Vagina (tissue), 2 donors: ENCODE data around the gene AFF3. TPM values are rescaled to one million over a fixed set of nuclear protein-coding genes. Genes with fewer than 3 reads are reported as not detected.

Source experiments
- DNase-seq, 2 donors: peaks; one replicate each; pipeline ENCODE4 v3.0.0-alpha.2; 2017; ENCODE audit errors: extremely low spot score in 2 of 2
- H3K27ac ChIP-seq: fragments of 200-600 bp; sonication (generic); one replicate; pipeline ENCODE4 v1.5.1; 2019
- H3K27me3 ChIP-seq: fragments of 200-600 bp; sonication (generic); one replicate; pipeline ENCODE4 v1.5.1; 2019
- H3K36me3 ChIP-seq, 2 donors: fragments of 200-600 bp; sonication (generic); one replicate each; pipeline ENCODE4 v1.5.1; 2017 to 2019
- H3K4me1 ChIP-seq: fragments of 200-600 bp; sonication (generic); one replicate; pipeline ENCODE4 v1.5.1; 2019
- H3K4me3 ChIP-seq, 2 donors: fragments of 200-600 bp; sonication (generic); 1 replicate in 1 of 2; 2 replicates in 1 of 2; pipeline ENCODE4 v1.5.1; 2016 to 2019
- H3K9me3 ChIP-seq: fragments of 200-600 bp; sonication (generic); one replicate; pipeline ENCODE4 v1.5.1; 2019
- POLR2A ChIP-seq, 2 donors: fragments of 450-650 bp; IDR thresholded peaks; one replicate each; pipeline ENCODE4 v1.6.1; 2017; ENCODE audit warnings: antibody characterized with exemption in 2 of 2, mild to moderate bottlenecking in 2 of 2, moderate library complexity in 2 of 2
- POLR2AphosphoS5 ChIP-seq, 2 donors: sonication (generic); formaldehyde crosslinking; IDR thresholded peaks; one replicate each; pipeline ENCODE4 v1.9.0; 2017; ENCODE audit warnings: antibody characterized with exemption in 2 of 2, mild to moderate bottlenecking in 2 of 2, low read depth in 1 of 2; ENCODE audit not compliant: insufficient read depth in 1 of 2
- intact Hi-C: fragments of 100-400 bp; cut with DNase I; formaldehyde crosslinking; loops from one replicate; pipeline ENCODE4 v1.15.1; 2023
- total RNA-seq: library from RNA; depleted of rRNA; stranded (reverse); fragments of >200 nt; gene quantifications from one replicate; pipeline ENCODE4 v1.2.3, GENCODE V29; 2016
- TF ChIP-seq, protein P1 (sequence below), 3 experiments: fragments of 450-650 bp in 2 of 3; fragments of 200-600 bp in 1 of 3; sonication (generic) in 1 of 3; IDR thresholded peaks; one replicate each; pipeline ENCODE4 v1.5.1; 2017 to 2019; ENCODE audit warnings: antibody characterized with exemption in 3 of 3, mild to moderate bottlenecking in 2 of 3, moderate library complexity in 2 of 3

The AFF3 gene
- total RNA-seq, 1 donor from 2014 or later = 7.6 TPM

DNA sequence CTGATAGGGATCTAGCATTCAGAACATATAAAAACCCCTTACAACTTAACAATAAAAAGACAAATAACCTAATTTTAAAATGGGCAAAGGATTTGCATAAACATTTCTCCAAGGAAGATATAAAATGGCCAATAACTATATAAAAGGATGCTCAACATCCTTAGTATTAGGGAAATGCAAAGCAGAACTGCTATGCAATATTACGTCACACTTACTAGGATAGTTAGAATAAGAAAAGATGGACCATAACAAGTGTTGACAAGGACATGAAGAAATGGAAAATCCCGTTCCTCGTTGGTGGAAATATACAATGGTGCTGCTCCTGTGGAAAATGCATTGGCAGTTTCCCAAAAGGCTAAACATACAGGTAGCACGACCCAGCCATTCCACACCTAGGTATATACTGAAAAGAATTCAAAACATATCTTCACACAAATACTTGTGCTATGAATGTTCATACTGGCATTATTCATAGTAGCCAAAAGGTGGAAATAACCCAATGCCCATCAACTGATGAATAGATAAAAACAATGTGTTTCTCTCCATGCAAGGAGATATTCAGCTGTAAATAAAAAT, 604.4 kb downstream of the AFF3 start:
- H3K36me3 ChIP-seq = no peaks in the 10 kb centered on the region

DNA sequence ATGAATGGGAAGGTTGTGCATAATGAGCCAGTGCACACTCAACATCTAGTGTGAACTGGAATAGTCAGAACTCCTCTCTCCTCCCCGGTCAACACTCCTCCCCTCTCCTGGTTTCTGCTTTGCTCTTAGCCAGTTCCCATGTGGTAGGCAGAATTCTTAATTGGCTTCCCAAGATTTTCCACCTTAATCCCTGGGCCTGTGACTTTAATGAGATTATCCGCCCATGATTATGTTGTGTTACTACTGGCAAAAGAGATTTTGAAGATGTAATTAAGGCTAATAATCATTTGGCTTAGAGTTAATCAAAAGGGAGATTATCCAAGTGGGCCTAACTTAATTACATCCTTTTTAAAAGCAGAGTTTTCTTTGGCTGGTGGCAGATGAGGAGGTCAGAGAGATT, 618.3 kb downstream of the AFF3 start:
- Histone ChIP-seq H3K36me3 (no peaks in the 10 kb centered on the region), H3K9me3 (no peaks in the 10 kb centered on the region), H3K4me1 (no peaks in the 10 kb centered on the region), H3K27me3 (no peaks in the 10 kb centered on the region), H3K27ac (no peak overlapping the region), H3K4me3 (no peak overlapping the region)
- no peak for DNase-seq
- TF ChIP-seq POLR2AphosphoS5 (IDR thresholded peaks at IDR 0.05; ENCODE audit: insufficient read depth in 1 of 2, low read depth in 1 of 2) = no peak
- TF ChIP-seq POLR2A (IDR thresholded peaks at IDR 0.05) = no peak
- TF ChIP-seq, protein P1, sequence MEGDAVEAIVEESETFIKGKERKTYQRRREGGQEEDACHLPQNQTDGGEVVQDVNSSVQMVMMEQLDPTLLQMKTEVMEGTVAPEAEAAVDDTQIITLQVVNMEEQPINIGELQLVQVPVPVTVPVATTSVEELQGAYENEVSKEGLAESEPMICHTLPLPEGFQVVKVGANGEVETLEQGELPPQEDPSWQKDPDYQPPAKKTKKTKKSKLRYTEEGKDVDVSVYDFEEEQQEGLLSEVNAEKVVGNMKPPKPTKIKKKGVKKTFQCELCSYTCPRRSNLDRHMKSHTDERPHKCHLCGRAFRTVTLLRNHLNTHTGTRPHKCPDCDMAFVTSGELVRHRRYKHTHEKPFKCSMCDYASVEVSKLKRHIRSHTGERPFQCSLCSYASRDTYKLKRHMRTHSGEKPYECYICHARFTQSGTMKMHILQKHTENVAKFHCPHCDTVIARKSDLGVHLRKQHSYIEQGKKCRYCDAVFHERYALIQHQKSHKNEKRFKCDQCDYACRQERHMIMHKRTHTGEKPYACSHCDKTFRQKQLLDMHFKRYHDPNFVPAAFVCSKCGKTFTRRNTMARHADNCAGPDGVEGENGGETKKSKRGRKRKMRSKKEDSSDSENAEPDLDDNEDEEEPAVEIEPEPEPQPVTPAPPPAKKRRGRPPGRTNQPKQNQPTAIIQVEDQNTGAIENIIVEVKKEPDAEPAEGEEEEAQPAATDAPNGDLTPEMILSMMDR (IDR thresholded peaks at IDR 0.05) = no peak
- intact Hi-C loops = no loop called here

More for the DNA sequence above, 604.4 kb downstream of the AFF3 start:
- H3K4me3 ChIP-seq = no peak overlapping the region
- TF ChIP-seq, protein P1 (IDR thresholded peaks at IDR 0.05) = no peak
- TF ChIP-seq POLR2AphosphoS5 (IDR thresholded peaks at IDR 0.05; ENCODE audit: insufficient read depth in 1 of 2, low read depth in 1 of 2) (no peak), POLR2A (IDR thresholded peaks at IDR 0.05) (no peak)
- no peak overlapping the region for H3K27ac ChIP-seq
- no peaks in the 10 kb centered on the region for H3K27me3 ChIP-seq
- no peak for DNase-seq
- intact Hi-C loops = no loop called here
- H3K4me1 ChIP-seq = no peaks in the 10 kb centered on the region
- no peaks in the 10 kb centered on the region for H3K9me3 ChIP-seq

DNA sequence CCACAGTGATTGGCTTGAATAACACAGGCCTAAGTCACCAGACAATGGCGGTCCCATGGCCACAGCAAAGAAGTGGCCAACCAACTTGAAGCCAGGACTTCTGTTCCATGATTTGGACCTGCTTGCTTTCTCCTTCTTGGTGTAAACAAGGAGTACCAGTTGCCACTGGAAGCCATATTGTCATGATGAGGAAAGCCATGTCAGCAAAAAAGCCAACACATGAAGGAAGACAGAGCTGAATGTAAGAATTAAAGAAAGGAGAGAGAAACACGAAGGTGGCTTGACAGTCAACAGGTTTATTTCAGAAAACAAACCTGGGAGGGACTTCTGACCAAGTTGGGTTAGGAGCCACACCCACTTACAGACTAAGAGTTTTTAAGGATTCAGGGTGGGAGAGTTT, 620.2 kb downstream of the AFF3 start:
- Histone ChIP-seq H3K27ac (no peak overlapping the region), H3K4me1 (no peaks in the 10 kb centered on the region), H3K9me3 (no peaks in the 10 kb centered on the region), H3K4me3 (no peak overlapping the region), H3K27me3 (no peaks in the 10 kb centered on the region), H3K36me3 (no peaks in the 10 kb centered on the region)
- intact Hi-C loops = no loop called here
- TF ChIP-seq, protein P1 (IDR thresholded peaks at IDR 0.05) = no peak
- TF ChIP-seq POLR2A (IDR thresholded peaks at IDR 0.05) = no peak
- no peak for TF ChIP-seq POLR2AphosphoS5 (IDR thresholded peaks at IDR 0.05; ENCODE audit: insufficient read depth in 1 of 2, low read depth in 1 of 2)
- DNase-seq = no peak

GRCh38 chr2:99520813-99521212, 621.6 kb downstream of the AFF3 start:
- no peak overlapping the region for H3K27ac ChIP-seq
- no peaks in the 10 kb centered on the region for H3K27me3 ChIP-seq
- no peaks in the 10 kb centered on the region for H3K9me3 ChIP-seq
- intact Hi-C loops = no loop called here
- no peaks in the 10 kb centered on the region for H3K36me3 ChIP-seq
- H3K4me1 ChIP-seq = no peaks in the 10 kb centered on the region
- no peak overlapping the region for H3K4me3 ChIP-seq
- TF ChIP-seq POLR2A (IDR thresholded peaks at IDR 0.05) (no peak), POLR2AphosphoS5 (IDR thresholded peaks at IDR 0.05; ENCODE audit: insufficient read depth in 1 of 2, low read depth in 1 of 2) (no peak)
- TF ChIP-seq, protein P1 (IDR thresholded peaks at IDR 0.05) = no peak
- no peak for DNase-seq

DNA sequence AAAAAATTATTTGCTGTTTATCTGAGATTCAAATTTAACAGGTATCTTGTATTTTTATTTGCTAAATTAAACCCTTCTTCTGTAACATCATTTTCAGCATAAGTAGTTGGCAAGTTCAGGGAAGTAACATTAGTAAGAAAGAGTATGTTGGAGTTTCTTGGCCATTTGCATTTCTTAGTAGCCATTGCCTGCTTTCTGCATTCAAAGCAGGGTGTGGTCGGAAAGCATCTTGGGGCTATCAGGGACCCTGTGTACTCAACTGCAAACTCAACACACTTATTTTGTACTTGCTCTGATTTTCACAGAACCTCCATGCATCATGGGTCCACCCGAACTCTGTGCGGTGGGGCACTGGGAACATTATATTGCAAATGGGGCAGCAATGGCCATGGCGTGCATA, 622.2 kb downstream of the AFF3 start:
- intact Hi-C loops = no loop called here
- TF ChIP-seq POLR2AphosphoS5 (IDR thresholded peaks at IDR 0.05; ENCODE audit: insufficient read depth in 1 of 2, low read depth in 1 of 2) = no peak
- TF ChIP-seq, protein P1 (IDR thresholded peaks at IDR 0.05) = no peak
- H3K4me3 ChIP-seq = no peak overlapping the region
- H3K9me3 ChIP-seq = no peaks in the 10 kb centered on the region
- DNase-seq = no peak
- no peaks in the 10 kb centered on the region for H3K4me1 ChIP-seq
- no peaks in the 10 kb centered on the region for H3K27me3 ChIP-seq
- no peaks in the 10 kb centered on the region for H3K36me3 ChIP-seq
- H3K27ac ChIP-seq = no peak overlapping the region
